ENCODE measurements around the gene PLAAT3.

PLAAT3 gene

DNA sequence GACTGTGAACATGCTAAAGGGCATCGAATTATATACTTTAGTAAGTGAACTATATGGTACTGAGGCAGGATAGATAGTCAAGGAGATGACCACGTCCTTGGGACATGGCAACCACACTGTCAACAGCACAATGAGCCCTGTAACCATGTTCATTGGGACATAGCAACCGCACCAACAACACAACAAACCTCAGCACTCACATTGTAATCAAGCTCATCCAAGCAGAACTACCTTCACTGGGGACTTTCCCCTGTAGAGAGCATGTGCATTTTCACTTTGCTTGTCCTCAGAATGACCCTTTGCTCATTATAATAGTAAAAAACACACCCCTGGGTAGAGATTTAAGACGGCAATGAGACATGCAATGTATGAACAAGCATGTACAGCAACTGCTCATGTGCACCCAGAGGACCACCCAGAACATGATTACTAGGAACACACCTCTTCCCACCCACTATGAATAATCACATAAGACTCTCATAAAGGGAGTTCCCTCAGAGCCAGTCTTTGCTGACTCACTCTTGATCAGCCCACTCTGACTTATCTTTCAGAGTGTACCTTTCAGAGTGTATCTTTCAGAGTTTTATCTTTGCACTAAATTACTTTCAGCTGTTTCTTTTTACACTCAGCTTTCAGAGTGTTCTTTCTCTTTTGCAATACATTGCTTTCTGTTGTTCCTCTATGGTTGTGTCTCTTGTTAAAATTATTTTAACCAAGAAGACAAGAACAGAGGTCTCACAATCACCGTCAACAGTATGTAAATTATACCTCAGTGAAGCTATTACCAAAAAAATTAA, 47.0 kb downstream of the PLAAT3 start:
- no peak for TF ChIP-seq CTCF (IDR thresholded peaks at IDR 0.05; ENCODE audit: borderline replicate concordance, control extremely low read depth, extremely low read depth, insufficient read depth, missing control alignments)
- peak; percentile 68 for DNase-seq (ENCODE audit: low spot score)
- in situ Hi-C loops (cut with MboI; ENCODE audit: low sequenced_read_pairs, unreplicated experiment): no loop called here

GRCh38 chr11:63564784-63565350, 49.4 kb downstream of the PLAAT3 start:
- in situ Hi-C loops (cut with MboI; ENCODE audit: low sequenced_read_pairs, unreplicated experiment): no loop called here
- DNase-seq (ENCODE audit: low spot score): no peak
- TF ChIP-seq CTCF (IDR thresholded peaks at IDR 0.05; ENCODE audit: borderline replicate concordance, control extremely low read depth, extremely low read depth, insufficient read depth, missing control alignments): no peak

GRCh38 chr11:63564056-63564774, 50.0 kb downstream of the PLAAT3 start:
- DNase-seq (ENCODE audit: low spot score): peak; percentile 76
- TF ChIP-seq CTCF (IDR thresholded peaks at IDR 0.05; ENCODE audit: borderline replicate concordance, control extremely low read depth, extremely low read depth, insufficient read depth, missing control alignments): no peak
- in situ Hi-C loops (cut with MboI; ENCODE audit: low sequenced_read_pairs, unreplicated experiment): no loop called here

DNA sequence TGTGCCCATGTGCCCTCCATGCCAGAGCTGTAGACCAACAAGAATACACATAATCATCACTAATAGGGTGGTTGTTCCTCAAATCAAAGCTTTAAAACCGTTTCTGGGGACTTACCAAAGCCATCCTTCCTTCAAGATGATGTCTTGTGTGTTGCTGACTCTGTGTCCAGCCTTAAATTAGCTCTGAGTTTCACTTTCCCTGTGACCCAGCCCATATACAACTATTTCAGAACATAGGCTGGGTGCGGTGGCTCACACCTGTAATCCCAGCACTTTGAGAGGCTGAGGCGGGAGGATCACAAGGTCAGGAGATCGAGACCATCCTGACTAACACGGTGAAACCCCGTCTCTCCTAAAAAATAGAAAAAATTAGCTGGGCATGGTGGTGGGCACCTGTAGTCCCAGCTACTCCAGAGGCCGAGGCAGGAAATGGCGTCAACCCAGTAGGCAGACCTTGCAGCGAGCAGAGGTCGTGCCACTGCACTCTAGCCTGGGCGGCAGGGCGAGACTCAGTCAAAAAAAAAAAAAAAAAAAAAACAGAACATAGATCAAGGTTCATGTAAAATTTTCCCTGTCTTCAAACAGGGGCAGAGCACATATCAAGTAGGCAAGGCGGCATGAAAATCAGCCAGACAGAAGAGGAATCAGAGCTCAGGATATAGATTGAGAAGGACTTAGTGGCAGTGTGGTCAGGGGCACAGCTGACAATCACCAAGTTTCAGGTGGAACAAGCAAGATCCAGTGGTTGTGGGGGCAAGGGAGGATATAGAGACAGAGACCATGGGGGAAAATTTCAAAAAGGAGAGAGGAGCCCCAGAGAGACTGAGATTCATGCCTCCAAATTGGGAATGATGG, 50.8 kb downstream of the PLAAT3 start, which contains the start of gene PLAAT2:
Gene PLAAT2, minus strand, starts transcription at position 179 of the 855 bp plus-strand sequence. Its CDS starts 55 bp downstream, at position 124.
- TF ChIP-seq CTCF (IDR thresholded peaks at IDR 0.05; ENCODE audit: borderline replicate concordance, control extremely low read depth, extremely low read depth, insufficient read depth, missing control alignments): no peak
- in situ Hi-C loops (cut with MboI; ENCODE audit: low sequenced_read_pairs, unreplicated experiment): no loop called here
- no peak for DNase-seq (ENCODE audit: low spot score)

DNA sequence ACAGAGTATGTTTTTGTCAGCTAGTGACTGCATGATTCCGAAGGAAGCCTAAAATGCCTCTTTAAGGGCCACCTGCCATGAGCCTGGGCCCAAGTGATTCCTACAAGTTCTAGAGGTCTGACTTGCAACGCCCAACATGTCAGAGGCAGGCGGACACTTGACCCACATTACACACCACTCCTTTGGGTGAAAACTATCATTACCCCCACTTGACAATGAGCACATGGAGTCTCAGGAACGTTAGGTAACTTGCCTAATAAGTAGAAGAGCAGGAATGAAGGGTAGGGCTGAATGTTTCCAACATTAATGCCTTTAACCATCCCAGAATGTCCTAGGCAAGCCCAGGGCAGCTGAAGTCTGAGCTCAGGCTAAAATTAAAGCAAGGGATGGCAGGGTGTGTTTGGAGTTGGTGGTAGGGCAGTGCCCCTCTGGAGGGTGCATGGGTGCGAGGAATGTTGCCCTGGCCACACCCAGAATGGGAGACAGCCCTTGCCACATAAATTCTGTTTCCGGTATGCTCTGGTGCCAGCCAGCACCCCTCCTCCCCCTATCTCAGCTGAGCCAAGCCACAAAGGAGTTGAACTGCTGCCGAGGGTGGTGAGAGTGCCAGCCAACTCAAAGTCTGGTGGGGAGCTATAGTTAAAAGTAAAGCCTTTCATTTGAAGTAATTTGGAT, 53.6 kb downstream of the PLAAT3 start:
- in situ Hi-C loops (cut with MboI; ENCODE audit: low sequenced_read_pairs, unreplicated experiment): no loop called here

More for the DNA sequence above, 53.6 kb downstream of the PLAAT3 start:
- no peak for DNase-seq (ENCODE audit: low spot score)
- no peak for TF ChIP-seq CTCF (IDR thresholded peaks at IDR 0.05; ENCODE audit: borderline replicate concordance, control extremely low read depth, extremely low read depth, insufficient read depth, missing control alignments)
